ENCODE data around the gene TLE6.

TLE6 gene

GRCh38 chr19:2945575-2946184 lies 31.7 kb upstream of the TLE6 start:
- Mint-ChIP-seq H3K36me3 (ENCODE audit: low read depth) (peaks cover 18% of the 10 kb centered on the region), H3K27me3 (ENCODE audit: low read depth, poor library complexity) (peaks cover 11% of the 10 kb centered on the region), H3K4me3 (peak overlapping the region; percentile 90), H3K27ac (no peak overlapping the region), H3K9me3 (peaks cover 6% of the 10 kb centered on the region), H3K4me1 (peaks cover 26% of the 10 kb centered on the region)
- no peak for TF ChIP-seq CTCF (IDR thresholded peaks at IDR 0.05)
- no peak for DNase-seq

GRCh38 chr19:2949939-2950285 lies 27.5 kb upstream of the TLE6 start:
- Mint-ChIP-seq H3K9me3 (no peaks in the 10 kb centered on the region), H3K4me1 (peaks cover 18% of the 10 kb centered on the region), H3K27ac (peak overlapping the region; percentile 98), H3K4me3 (peak overlapping the region; percentile 98), H3K27me3 (ENCODE audit: low read depth, poor library complexity) (peaks cover 15% of the 10 kb centered on the region), H3K36me3 (ENCODE audit: low read depth) (peaks cover 16% of the 10 kb centered on the region)
- TF ChIP-seq CTCF (IDR thresholded peaks at IDR 0.05): no peak
- peak; percentile 18 for DNase-seq

GRCh38 chr19:2950286-2951124 lies 26.9 kb upstream of the TLE6 start:
- DNase-seq: peak; percentile 100

GRCh38 chr19:2952953-2953481 lies 24.3 kb upstream of the TLE6 start:
- Mint-ChIP-seq H3K4me3 (no peak overlapping the region), H3K9me3 (no peaks in the 10 kb centered on the region), H3K36me3 (ENCODE audit: low read depth) (peaks cover 10% of the 10 kb centered on the region), H3K27me3 (ENCODE audit: low read depth, poor library complexity) (peaks cover 29% of the 10 kb centered on the region), H3K27ac (no peak overlapping the region), H3K4me1 (peaks cover 18% of the 10 kb centered on the region)
- TF ChIP-seq CTCF (IDR thresholded peaks at IDR 0.05): no peak
- DNase-seq: no peak

More at GRCh38 chr19:2950286-2951124, 26.9 kb upstream of the TLE6 start:
- Mint-ChIP-seq H3K4me1 (peaks cover 18% of the 10 kb centered on the region), H3K9me3 (no peaks in the 10 kb centered on the region), H3K27me3 (ENCODE audit: low read depth, poor library complexity) (peaks cover 18% of the 10 kb centered on the region), H3K36me3 (ENCODE audit: low read depth) (peaks cover 16% of the 10 kb centered on the region), H3K27ac (peak overlapping the region; percentile 98), H3K4me3 (peak overlapping the region; percentile 98)
- no peak for TF ChIP-seq CTCF (IDR thresholded peaks at IDR 0.05)

GRCh38 chr19:2957160-2957559 lies 20.2 kb upstream of the TLE6 start:
- H3K4me1 Mint-ChIP-seq: no peaks in the 10 kb centered on the region
- no peak overlapping the region for H3K4me3 Mint-ChIP-seq
- no peaks in the 10 kb centered on the region for H3K9me3 Mint-ChIP-seq
- H3K36me3 Mint-ChIP-seq (ENCODE audit: low read depth): no peaks in the 10 kb centered on the region
- H3K27ac Mint-ChIP-seq: no peak overlapping the region
- no peak for DNase-seq
- peaks cover 53% of the 10 kb centered on the region for H3K27me3 Mint-ChIP-seq (ENCODE audit: low read depth, poor library complexity)
- TF ChIP-seq CTCF (IDR thresholded peaks at IDR 0.05): no peak

Measured in nephron progenitor cell (in vitro differentiated cells).